Right lung (tissue), 10 donors: Measurements from ENCODE around the gene CD22. TPM values are rescaled to one million over a fixed set of nuclear protein-coding genes. Genes with fewer than 3 reads are reported as not detected.
"Not testable (repeated sequence)": the region's sequence is repeated elsewhere in the genome, so short reads cannot be mapped to it uniquely, and the experiment has no call there.

Experiments used
- DNase-seq, 2 donors: peaks; one replicate each; pipeline ENCODE4 v3.0.0-alpha.2; 2013
- long read RNA-seq, 8 donors: transcript quantifications; one replicate each; lab custom pipeline, GENCODE V29; 2026
- polyA plus RNA-seq, 5 donors: library from polyadenylated mRNA; unstranded; fragments of 120-200 nt; gene quantifications; one replicate each; pipeline versions ENCODE4 v1.2.1 to v1.2.3, GENCODE V29; 2013; ENCODE audit warnings: inconsistent platforms in 1 of 5, low replicate concordance in 1 of 5; ENCODE audit not compliant: insufficient read length in 5 of 5, insufficient read depth in 1 of 5

Gene CD22
- polyA plus RNA-seq: 10 to 100 TPM in 2 of 5 donors, 1 to 10 TPM in 3; 5.3 to 61.8 (median 8.3) TPM
- long read RNA-seq, donor 1, partial matches to known transcripts: 5 of 6 reads
- long read RNA-seq, donor 1, other reads (novel, unspliced or antisense): 0 of 6 reads
- long read RNA-seq, donor 2: 0 reads
- long read RNA-seq, donor 3: 0 reads
- long read RNA-seq, donor 4: 0 reads
- long read RNA-seq, donor 5: 0 reads
- long read RNA-seq, donor 6: 0 reads
- long read RNA-seq, donor 7, partial matches to known transcripts: 0 of 1 reads
- long read RNA-seq, donor 7, other reads (novel, unspliced or antisense): 0 of 1 reads
- long read RNA-seq, donor 8: 0 reads

GRCh38 chr19:35328851-35329285 is at the start of gene CD22:
TSS of gene CD22 (plus strand) at chr19:35329187. CDS start at chr19:35332041, 2,854 bp downstream.
- DNase-seq: no peak

- DNase-seq: no peak
These were observed 49.6 kb upstream of the CD22 start for GRCh38 chr19:35279374-35279773.

DNA sequence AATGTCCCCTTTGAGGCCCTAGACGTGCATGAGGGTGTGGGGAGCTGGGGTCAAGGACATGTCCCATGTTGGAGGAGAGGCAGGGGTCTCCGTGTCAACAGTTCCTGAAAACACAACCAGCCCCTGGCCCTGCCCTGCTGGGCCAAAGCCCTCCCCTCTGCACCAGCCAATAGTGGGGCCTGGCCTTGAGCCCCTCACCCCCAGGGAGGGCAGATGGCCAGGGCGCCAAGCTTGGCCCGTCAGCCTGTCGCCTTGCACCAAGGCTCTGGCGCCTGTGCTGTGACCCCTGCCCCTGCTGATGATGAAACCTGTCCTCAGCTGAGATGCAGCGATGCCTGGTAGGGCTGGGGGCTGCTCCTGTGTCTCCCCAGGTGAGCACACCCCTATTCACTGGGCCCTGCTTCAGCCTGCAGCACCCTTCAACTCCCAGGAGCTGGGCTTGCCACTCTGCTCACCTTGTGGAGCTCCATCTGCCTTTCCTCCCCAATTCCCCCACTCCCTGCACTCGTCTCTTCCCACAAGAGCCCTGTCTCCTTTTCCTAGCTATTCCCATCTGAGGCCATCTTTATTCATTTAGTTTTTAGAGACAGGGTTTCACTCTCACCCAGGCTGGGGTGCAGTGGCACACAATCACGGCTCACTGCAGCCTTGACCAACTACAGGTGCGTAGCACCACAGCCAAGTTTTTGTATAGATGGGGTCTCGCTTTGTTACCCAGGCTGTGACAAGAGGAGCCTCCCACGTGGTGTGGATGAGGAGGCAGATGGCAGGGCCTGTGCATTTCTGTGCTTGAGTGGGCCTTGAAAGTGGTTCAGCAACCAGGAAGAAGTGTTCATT is 48.8 kb upstream of the CD22 start:
- peak; percentile 64 to 68 for DNase-seq

DNA sequence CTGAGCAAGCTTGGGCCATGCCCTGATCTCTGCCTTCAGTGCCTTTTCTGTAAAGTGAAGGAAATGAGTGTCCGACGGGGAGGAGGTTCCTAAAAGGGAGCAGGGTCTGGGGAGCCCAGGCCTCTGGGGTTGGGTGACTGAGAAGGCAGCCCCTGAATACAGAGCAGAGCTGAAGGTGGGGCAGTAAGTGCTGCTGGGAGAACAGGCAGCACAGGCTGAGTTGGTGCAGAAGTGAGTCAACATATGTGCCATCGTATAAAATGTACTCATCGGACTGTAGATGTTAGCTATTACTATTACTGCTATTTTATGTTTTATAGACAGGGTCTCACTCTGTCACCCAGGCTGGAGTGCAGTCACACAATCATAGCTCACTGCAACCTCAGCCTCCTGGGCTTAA is 47.7 kb upstream of the CD22 start:
- no peak for DNase-seq

DNA sequence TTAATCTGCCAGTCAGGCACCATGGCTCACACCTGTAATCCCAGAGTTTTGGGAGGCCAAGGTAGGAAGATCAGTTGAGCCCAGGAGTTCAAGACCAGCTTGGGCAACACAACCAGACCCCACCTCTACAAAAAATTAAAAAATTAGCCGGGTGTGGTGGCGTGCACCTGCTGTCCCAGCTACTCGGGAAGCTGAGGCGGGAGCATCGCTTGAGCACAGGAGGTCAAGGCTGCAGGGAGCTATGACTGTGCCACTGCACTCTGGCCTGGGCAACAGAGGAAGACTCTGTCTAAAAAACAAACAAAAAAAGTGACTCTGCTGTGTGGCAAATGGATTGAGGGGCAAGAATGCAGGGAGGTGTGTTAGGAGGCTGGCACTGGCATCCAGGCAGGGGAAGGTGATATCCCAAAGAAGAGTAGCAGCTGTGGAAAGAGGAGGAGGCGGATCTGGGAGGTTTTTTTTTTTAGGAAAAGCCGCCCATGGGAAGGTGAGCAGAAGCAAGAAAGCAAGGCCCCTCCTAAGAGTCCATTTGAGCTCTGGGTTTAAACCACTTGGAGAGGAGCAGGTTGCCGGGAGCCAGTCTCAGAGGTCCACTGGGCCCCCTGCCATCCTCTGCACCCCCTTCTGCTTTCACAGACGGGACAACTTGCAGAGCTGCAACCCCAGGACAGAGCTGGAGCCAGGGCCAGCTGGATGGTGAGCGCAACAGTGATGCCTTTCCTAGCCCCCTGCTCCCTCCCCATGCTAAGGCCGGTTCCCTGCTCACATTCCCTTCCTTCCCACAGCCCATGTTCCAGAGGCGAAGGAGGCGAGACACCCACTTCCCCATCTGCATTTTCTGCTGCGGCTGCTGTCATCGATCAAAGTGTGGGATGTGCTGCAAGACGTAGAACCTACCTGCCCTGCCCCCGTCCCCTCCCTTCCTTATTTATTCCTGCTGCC is 44.6 kb upstream of the CD22 start:
- no peak for DNase-seq

GRCh38 chr19:35285095-35285449 is 43.9 kb upstream of the CD22 start:
- DNase-seq: no peak

GRCh38 chr19:35285465-35285864 is 43.5 kb upstream of the CD22 start:
- not testable (repeated sequence) for DNase-seq

DNA sequence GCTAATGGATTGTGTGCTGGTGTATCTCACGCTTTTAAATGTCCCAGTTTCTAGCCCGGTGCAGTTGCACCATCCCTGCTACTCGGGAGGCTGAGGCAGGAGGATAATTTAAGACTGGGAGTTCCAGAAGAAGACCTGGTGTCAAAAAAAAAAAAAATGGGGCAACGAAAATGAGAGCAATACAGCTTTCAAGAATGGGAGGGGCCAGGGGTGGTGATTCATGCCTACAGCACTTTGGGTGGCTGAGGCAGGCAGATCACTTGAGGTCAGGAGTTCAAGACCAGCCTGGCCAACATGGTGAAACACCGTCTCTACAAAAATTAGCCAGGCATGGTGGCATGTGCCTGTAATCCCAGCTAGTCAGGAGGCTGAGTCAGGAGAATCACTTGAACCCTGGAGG is 42.9 kb upstream of the CD22 start:
- DNase-seq: not testable (repeated sequence)

GRCh38 chr19:35287713-35288112 is 41.3 kb upstream of the CD22 start:
- DNase-seq: no peak

GRCh38 chr19:35288331-35288730 is 40.7 kb upstream of the CD22 start:
- DNase-seq: no peak

DNA sequence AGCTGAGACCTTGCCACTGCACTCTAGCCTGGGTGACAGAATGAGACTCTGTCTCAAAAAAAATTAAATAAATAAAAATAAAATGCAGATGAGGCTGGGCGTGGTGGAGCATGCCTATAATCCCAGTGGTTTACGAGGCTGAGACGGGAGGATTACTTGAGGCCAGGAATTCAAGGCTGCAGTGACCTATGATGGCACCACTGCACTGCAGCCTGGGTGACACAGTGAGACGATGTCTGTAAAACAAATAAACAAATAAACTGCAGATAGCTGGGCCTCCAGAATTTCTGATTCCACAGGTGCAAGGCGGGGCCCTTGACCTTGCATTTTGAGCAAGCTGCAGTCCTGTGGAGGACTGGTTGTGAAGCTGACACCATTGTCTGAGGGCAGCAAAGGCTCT is 40.1 kb upstream of the CD22 start:
- DNase-seq: no peak

DNA sequence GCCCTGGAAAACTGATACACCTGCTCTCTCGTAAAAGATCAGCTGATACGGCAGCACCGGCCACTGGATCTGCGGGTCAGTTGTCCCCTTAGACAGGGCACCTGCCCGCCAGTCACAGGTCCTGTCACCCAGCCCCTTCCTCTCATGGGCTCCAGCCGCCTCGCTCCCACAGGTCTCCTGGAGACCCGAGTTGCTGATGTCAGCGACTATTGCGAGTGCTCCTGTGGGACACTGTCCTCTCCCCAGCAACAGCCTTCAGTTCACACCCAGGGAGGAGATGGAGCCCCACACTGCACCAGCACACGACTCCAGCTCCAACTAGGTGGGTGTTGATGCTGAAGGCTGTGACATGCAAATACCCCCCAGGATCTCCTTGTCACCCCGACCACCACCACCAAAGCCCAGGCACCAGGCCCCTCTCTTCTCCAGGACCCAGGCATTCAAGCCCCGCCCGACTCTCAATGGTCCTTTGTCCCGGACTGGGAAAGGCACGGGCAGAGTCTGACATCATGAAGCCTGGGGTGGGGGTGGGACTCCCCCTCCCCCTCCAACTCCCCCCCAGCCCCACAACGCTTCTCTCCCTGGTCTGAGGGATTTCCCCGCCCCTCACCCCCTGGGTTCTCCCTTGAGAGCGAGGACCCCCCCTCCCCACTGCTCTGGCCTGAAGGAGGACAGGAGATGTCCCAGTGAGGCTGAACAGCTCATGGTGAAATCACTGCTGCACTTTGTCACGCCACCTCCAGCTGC is 38.4 kb upstream of the CD22 start:
- DNase-seq: no peak

DNA sequence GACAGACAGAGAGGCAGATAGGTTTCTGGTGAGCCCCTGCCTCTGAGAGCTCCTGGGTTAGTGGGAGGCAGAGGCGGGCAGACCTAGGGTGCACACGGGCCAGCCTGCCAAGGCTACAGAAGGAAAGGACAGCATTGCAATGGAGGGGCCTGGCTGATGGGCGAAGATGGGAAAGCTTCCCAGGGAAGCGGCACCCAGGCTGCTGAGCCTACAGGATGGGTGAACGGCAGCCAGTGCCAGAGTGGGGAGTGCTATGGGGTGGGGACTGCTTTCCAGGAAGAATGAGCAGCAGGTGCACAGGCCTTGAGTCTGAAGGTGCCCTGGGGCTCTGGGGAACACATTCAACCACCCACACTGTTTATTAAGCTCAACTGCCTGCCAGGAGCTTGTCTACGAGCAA is 37.7 kb upstream of the CD22 start:
- no peak for DNase-seq

DNA sequence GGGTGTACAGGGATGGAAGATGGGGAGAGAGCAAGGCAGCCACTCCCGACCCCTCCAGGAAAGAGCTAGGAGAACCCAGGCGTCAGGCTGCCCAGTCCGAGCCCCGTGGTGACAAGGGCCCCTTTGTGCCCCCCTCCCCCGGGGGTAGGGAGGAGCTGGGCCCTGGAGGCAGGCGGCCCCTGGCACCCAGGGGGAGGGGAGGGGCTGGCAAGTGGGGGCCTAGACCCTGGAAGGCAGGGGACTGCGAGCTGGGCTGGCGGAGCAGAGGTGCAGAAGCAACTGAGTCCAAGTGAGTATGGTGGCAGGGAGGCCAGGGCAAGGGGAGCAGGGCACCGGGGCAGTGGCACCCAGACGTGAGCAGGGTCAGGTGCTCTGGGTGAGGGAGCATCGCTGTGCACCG is 37.1 kb upstream of the CD22 start, which contains the start of gene MAG:
Gene MAG, plus strand, starts transcription at position 246 of the 400 bp plus-strand sequence. CDS start 3,248 bp downstream, outside the sequence.
- no peak for DNase-seq

DNA sequence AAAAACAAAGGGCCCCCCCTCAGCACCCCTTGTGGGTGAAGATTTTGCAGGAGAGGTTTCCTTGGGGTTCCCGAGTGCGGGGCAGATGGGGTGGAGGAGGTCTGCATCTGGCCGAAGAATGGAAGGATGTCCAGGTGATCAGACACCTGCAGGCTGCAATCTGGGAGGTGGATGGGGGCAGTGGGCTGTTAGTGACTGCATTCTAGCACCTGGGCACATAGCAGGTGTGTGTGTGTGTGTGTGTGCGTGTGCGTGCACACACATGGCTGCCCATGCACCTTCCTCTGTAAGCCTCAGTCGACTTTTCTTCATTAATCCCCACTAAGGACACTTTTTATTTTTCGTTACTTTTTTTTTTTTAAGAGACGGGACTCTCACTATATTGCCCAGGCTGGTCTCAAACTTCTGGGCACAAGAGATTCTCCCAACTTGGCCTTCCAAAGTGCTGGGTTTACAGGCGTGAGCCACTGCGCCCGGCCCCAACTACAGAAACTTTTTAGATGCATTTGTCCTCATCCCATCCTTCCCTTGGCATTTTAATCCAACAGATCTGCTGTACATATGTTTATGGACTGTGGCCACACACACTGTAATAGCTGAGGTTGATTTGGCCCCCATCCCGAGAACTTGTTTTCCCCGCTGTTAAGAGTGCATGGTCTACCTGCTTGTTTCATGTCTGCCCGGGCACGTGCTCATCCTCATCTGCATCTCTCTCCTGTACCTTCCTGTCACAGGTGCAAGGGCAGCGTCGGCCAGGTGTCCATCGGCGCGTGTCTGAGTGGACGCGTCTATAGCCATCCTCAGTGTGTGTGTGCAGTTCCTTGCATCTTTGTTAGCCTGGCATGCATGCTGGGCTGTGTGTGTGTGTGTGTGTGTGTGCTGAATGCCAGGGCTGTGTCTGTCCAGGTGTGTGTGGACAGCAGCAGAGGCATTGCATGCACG is 36.3 kb upstream of the CD22 start:
- DNase-seq: no peak

- no peak for DNase-seq
These were observed 35.6 kb upstream of the CD22 start for GRCh38 chr19:35293363-35293739.

DNA sequence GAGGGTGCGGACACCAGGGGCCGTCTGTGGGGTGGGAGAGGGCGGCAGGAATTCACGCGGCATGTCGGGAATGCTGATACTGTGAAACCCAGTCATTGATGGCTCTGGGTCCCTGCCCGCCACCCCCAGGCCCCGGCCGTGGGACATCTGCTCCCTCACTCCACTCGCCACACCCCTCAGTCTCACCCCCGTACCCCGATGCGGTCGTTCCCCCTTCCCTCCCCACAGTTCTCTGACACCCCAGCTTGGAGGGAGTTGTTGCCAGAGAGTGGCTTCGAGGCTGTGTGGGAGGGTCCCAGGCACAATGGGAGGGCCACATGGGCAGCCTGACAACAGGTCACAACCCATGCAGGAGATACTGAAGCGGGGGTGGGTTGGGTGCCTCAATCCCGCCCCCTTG is 35.2 kb upstream of the CD22 start:
- no peak for DNase-seq

- no peak for DNase-seq
These were observed 34.7 kb upstream of the CD22 start for GRCh38 chr19:35294328-35294727.

GRCh38 chr19:35294859-35295791 is 33.9 kb upstream of the CD22 start:
- no peak for DNase-seq
